Muscle of leg (tissue), 11 donors: ENCODE data around the gene GPRIN3. TPM values are rescaled to one million over a fixed set of nuclear protein-coding genes. Genes with fewer than 3 reads are reported as not detected.
"Not testable (repeated sequence)": the region's sequence is repeated elsewhere in the genome, so short reads cannot be mapped to it uniquely, and the experiment has no call there.

Source experiments
- DNase-seq: peaks from one replicate; pipeline ENCODE4 v3.0.0; 2013
- H3K27ac ChIP-seq: one replicate; pipeline ENCODE4 v1.5.1; 2013; ENCODE audit warnings: mild to moderate bottlenecking, low read length, control low read depth
- H3K27me3 ChIP-seq: one replicate; pipeline ENCODE4 v1.6.1; 2013; ENCODE audit warnings: low read length; ENCODE audit not compliant: control insufficient read depth, insufficient read depth
- H3K36me3 ChIP-seq: one replicate; pipeline ENCODE4 v1.6.1; 2013; ENCODE audit warnings: low read length; ENCODE audit not compliant: control insufficient read depth, insufficient read depth
- H3K4me1 ChIP-seq: one replicate; pipeline ENCODE4 v1.6.1; 2013; ENCODE audit warnings: low read length; ENCODE audit not compliant: control insufficient read depth, insufficient read depth
- H3K4me3 ChIP-seq: one replicate; pipeline ENCODE4 v1.5.1; 2013; ENCODE audit warnings: low read length, control low read depth
- H3K9me3 ChIP-seq: replicated peaks from 2 replicates; pipeline ENCODE4 v1.6.1; 2013; ENCODE audit warnings: low read depth, low read length; ENCODE audit not compliant: control insufficient read depth
- WGBS: methylation state at CpG from one replicate; pipeline ENCODE4 v1.1.5; 2013; ENCODE audit warnings: missing lambda C conversion rate; ENCODE audit not compliant: insufficient coverage; 5-methylcytosine and 5-hydroxymethylcytosine counted together
- polyA plus RNA-seq, 8 donors: library from polyadenylated mRNA; unstranded; fragments of 120-200 nt; gene quantifications; one replicate each; pipeline versions ENCODE4 v1.2.1 to v1.2.3, GENCODE V29; 2013; ENCODE audit warnings: inconsistent platforms in 1 of 8, low replicate concordance in 1 of 8; ENCODE audit not compliant: insufficient read length in 8 of 8, insufficient read depth in 1 of 8
- total RNA-seq: library from RNA; stranded (reverse); fragments of 120-200 nt; gene quantifications from one replicate; pipeline ENCODE4 v1.2.4, GENCODE V29; 2013

The GPRIN3 gene
- total and polyA plus RNA-seq, 9 donors = 2.0 to 4.3 (median 3.1) TPM

DNA sequence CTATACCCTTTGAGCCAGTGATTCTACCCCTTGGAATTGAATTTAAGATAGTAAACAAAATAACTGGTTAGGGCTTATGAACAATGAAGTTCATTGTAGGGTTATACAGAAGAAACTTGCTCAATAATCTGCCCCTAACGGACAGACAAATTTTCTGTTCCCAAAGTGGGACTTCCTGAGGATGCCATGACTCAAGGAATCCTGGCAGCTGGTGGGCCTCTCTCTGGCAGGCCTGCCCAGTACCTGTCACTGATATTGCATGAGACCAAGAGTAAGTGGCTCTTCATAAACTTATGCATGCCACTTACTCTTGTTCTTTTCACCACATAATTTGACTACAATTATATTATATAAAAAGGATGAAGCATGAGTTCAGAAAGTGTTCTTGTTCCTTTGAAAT lies 41.5 kb downstream of the GPRIN3 start:
- Histone ChIP-seq H3K36me3 (no peaks in the 10 kb centered on the region), H3K27ac (no peak overlapping the region), H3K9me3 (no peaks in the 10 kb centered on the region), H3K4me1 (no peaks in the 10 kb centered on the region), H3K4me3 (no peak overlapping the region), H3K27me3 (no peaks in the 10 kb centered on the region)
- no CpG with 5 or more reads among the region's 1 CpG for WGBS
- no peak for DNase-seq

DNA sequence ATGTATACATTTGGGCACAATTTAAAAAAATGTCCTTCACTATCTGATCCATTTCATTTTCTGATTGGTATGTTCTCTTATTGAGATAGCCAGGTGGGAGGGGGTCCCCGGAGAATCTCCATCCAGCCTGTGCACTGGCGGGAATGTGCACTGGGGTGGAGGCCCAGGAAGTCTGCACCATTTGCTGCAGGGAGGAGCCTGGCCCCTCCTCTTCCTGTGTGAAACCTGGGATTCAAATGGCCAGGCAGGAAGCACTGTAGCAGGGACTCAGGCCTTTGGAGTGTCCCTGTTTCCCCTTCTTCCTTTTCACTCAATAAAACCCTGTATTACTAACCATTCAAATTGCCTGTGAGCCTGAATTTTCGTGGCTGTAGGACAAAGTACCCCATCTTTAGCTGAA lies 44.3 kb downstream of the GPRIN3 start:
- WGBS = 82% methylated on average over 3 of the region's 3 CpGs
- Histone ChIP-seq H3K36me3 (no peaks in the 10 kb centered on the region), H3K27me3 (no peaks in the 10 kb centered on the region), H3K4me3 (no peak overlapping the region), H3K27ac (no peak overlapping the region), H3K9me3 (no peaks in the 10 kb centered on the region), H3K4me1 (peaks cover 5% of the 10 kb centered on the region)
- no peak for DNase-seq

- DNase-seq = no peak
- Histone ChIP-seq H3K27ac (no peak overlapping the region), H3K4me3 (no peak overlapping the region), H3K9me3 (no peaks in the 10 kb centered on the region), H3K4me1 (peaks cover 5% of the 10 kb centered on the region), H3K27me3 (no peaks in the 10 kb centered on the region), H3K36me3 (no peaks in the 10 kb centered on the region)
- 74% methylated on average over 3 of the region's 4 CpGs for WGBS
Measured at GRCh38 chr4:89259301-89260028, 48.1 kb downstream of the GPRIN3 start.

DNA sequence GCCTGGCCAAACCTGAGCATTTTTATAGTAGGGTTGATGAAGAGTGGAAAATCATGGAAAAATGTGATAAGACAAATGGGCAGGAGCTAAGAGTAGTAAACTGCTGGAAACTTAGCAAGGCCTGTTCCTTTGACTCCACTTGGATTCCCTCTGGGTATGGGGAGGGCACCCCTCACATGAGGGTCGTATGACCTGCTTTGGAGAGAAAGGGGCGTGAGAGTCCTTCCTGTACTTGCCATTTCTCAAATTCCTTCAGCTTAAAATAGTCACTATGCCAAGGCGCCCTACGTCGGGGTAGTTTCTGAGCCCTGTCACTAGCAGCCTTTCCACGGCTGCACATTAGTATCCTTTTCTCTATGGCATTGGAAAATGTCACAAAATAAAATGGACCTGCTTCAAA lies 49.1 kb downstream of the GPRIN3 start:
- peaks cover 5% of the 10 kb centered on the region for H3K4me1 ChIP-seq
- no peaks in the 10 kb centered on the region for H3K9me3 ChIP-seq
- H3K36me3 ChIP-seq = no peaks in the 10 kb centered on the region
- H3K27ac ChIP-seq = no peak overlapping the region
- no peaks in the 10 kb centered on the region for H3K27me3 ChIP-seq
- no peak overlapping the region for H3K4me3 ChIP-seq
- no peak for DNase-seq
- WGBS = 70% methylated on average over 2 of the region's 6 CpGs

GRCh38 chr4:89257376-89257775 lies 50.2 kb downstream of the GPRIN3 start:
- H3K9me3 ChIP-seq = no peaks in the 10 kb centered on the region
- H3K27me3 ChIP-seq = no peaks in the 10 kb centered on the region
- no CpG with 5 or more reads among the region's 2 CpGs for WGBS
- H3K36me3 ChIP-seq = no peaks in the 10 kb centered on the region
- no peak for DNase-seq
- H3K27ac ChIP-seq = no peak overlapping the region
- no peak overlapping the region for H3K4me3 ChIP-seq
- H3K4me1 ChIP-seq = peaks cover 5% of the 10 kb centered on the region

- no peak overlapping the region for H3K4me3 ChIP-seq
- H3K36me3 ChIP-seq = no peaks in the 10 kb centered on the region
- no CpG with 5 or more reads among the region's 3 CpGs for WGBS
- H3K27me3 ChIP-seq = no peaks in the 10 kb centered on the region
- no peaks in the 10 kb centered on the region for H3K9me3 ChIP-seq
- H3K4me1 ChIP-seq = peaks cover 5% of the 10 kb centered on the region
- DNase-seq = no peak
- no peak overlapping the region for H3K27ac ChIP-seq
Measured at GRCh38 chr4:89256203-89256800, 51.3 kb downstream of the GPRIN3 start.

GRCh38 chr4:89254847-89255246 lies 52.8 kb downstream of the GPRIN3 start:
- Histone ChIP-seq H3K27ac (no peak overlapping the region), H3K27me3 (no peaks in the 10 kb centered on the region), H3K4me1 (peaks cover 5% of the 10 kb centered on the region), H3K4me3 (no peak overlapping the region), H3K9me3 (no peaks in the 10 kb centered on the region), H3K36me3 (no peaks in the 10 kb centered on the region)
- 20% methylated on average over 2 of the region's 3 CpGs for WGBS
- no peak for DNase-seq

- not testable (repeated sequence) for H3K27me3 ChIP-seq, H3K27ac ChIP-seq, H3K9me3 ChIP-seq, DNase-seq, H3K4me3 ChIP-seq, H3K4me1 ChIP-seq, H3K36me3 ChIP-seq
- no CpG with 5 or more reads among the region's 4 CpGs for WGBS
Measured at GRCh38 chr4:89254347-89254746, 53.3 kb downstream of the GPRIN3 start.

GRCh38 chr4:89253935-89254334 lies 53.7 kb downstream of the GPRIN3 start:
- no peak overlapping the region for H3K4me3 ChIP-seq
- DNase-seq = no peak
- no CpG with 5 or more reads among the region's 1 CpG for WGBS

GRCh38 chr4:89253311-89253710 lies 54.3 kb downstream of the GPRIN3 start:
- peaks cover 8% of the 10 kb centered on the region for H3K4me1 ChIP-seq

More at GRCh38 chr4:89253935-89254334, 53.7 kb downstream of the GPRIN3 start:
- H3K36me3 ChIP-seq = no peaks in the 10 kb centered on the region
- H3K9me3 ChIP-seq = no peaks in the 10 kb centered on the region
- H3K27ac ChIP-seq = no peak overlapping the region
- peaks cover 5% of the 10 kb centered on the region for H3K4me1 ChIP-seq
- H3K27me3 ChIP-seq = no peaks in the 10 kb centered on the region

More at GRCh38 chr4:89253311-89253710, 54.3 kb downstream of the GPRIN3 start:
- H3K27ac ChIP-seq = no peak overlapping the region
- H3K9me3 ChIP-seq = no peaks in the 10 kb centered on the region
- H3K36me3 ChIP-seq = peaks cover 4% of the 10 kb centered on the region
- WGBS = no CpG with 5 or more reads among the region's 4 CpGs
- no peak for DNase-seq
- no peak overlapping the region for H3K4me3 ChIP-seq
- no peaks in the 10 kb centered on the region for H3K27me3 ChIP-seq
